CD4-positive, alpha-beta memory T cell (primary cell): ENCODE data around the gene PTGDS. TPM values are rescaled to one million over a fixed set of nuclear protein-coding genes. Genes with fewer than 3 reads are reported as not detected.

Experiments
- CTCF ChIA-PET: fragments of 350-600 bp; sonication (Branson Sonifier 250); formaldehyde crosslinking; loops from one replicate; lab custom pipeline; 2021; ENCODE audit warnings: inconsistent platforms; ENCODE audit not compliant: partially characterized antibody; lab: Charles Lee
- POLR2A ChIA-PET: fragments of 350-600 bp; sonication (Branson Sonifier 250); formaldehyde crosslinking; loops from one replicate; lab custom pipeline; 2021; ENCODE audit not compliant: partially characterized antibody; lab: Charles Lee
- DNase-seq, 5 donors: peaks; one replicate each; pipeline versions ENCODE4 v3.0.0 to v3.0.0-alpha.2; 2020 to 2022; ENCODE audit warnings: mixed read lengths in 1 of 5
- H3K27ac ChIP-seq: one replicate; pipeline ENCODE4 v1.7.0; 2013; ENCODE audit warnings: low read depth, low read length
- H3K27me3 ChIP-seq: 2 replicates; pipeline ENCODE4 v1.7.0; 2013; ENCODE audit warnings: mild to moderate bottlenecking, low read length, moderate library complexity; ENCODE audit not compliant: insufficient read depth
- H3K36me3 ChIP-seq: 2 replicates; pipeline ENCODE4 v1.7.0; 2013; ENCODE audit warnings: mild to moderate bottlenecking, low read length, moderate library complexity; ENCODE audit not compliant: insufficient read depth
- H3K4me1 ChIP-seq: 2 replicates; pipeline ENCODE4 v1.7.0; 2013; ENCODE audit warnings: mild to moderate bottlenecking, low read length, moderate library complexity; ENCODE audit not compliant: insufficient read depth
- H3K4me3 ChIP-seq, 2 donors: one replicate each; pipeline ENCODE4 v1.7.0; 2013; ENCODE audit warnings: low read length in 2 of 2, mild to moderate bottlenecking in 1 of 2
- H3K9me3 ChIP-seq, 2 donors: one replicate each; pipeline ENCODE4 v1.7.0; 2013; ENCODE audit warnings: low read length in 2 of 2, control low read depth in 1 of 2; ENCODE audit not compliant: control insufficient read depth in 1 of 2
- H3K27ac Mint-ChIP-seq, 7 donors: one replicate each; pipeline ENCODE4 v1.8.0; 2020 to 2021; ENCODE audit warnings: mixed read lengths in 7 of 7, mild to moderate bottlenecking in 6 of 7, inconsistent platforms in 3 of 7, moderate library complexity in 3 of 7
- H3K27me3 Mint-ChIP-seq, 2 donors: one replicate each; pipeline ENCODE4 v1.8.0; 2020 to 2021; ENCODE audit warnings: mixed read lengths in 2 of 2
- H3K36me3 Mint-ChIP-seq, 2 donors: one replicate each; pipeline ENCODE4 v1.8.0; 2020 to 2021; ENCODE audit warnings: mixed read lengths in 2 of 2, inconsistent platforms in 1 of 2, mild to moderate bottlenecking in 1 of 2
- H3K4me1 Mint-ChIP-seq, 4 donors: one replicate each; pipeline ENCODE4 v1.8.0; 2020 to 2021; ENCODE audit warnings: mixed read lengths in 4 of 4, mild to moderate bottlenecking in 1 of 4
- H3K4me3 Mint-ChIP-seq, 8 donors: one replicate each; pipeline ENCODE4 v1.8.0; 2020 to 2021; ENCODE audit warnings: mixed read lengths in 8 of 8, mild to moderate bottlenecking in 7 of 8, moderate library complexity in 6 of 8, inconsistent platforms in 3 of 8
- H3K9me3 Mint-ChIP-seq, 8 donors: one replicate each; pipeline ENCODE4 v1.8.0; 2020 to 2021; ENCODE audit warnings: mixed read lengths in 8 of 8, mild to moderate bottlenecking in 5 of 8, inconsistent platforms in 3 of 8, moderate library complexity in 1 of 8
- intact Hi-C: fragments of 100-400 bp; cut with micrococcal nuclease; formaldehyde crosslinking; loops from one replicate; pipeline ENCODE4 v1.15.1; 2023
- polyA plus RNA-seq, 2 donors: library from polyadenylated mRNA; unstranded; fragments of 300-500 nt; fragmentation: Illumina TruSeq; gene quantifications; one replicate each; pipeline ENCODE4 v1.2.3, GENCODE V29; 2021
- total RNA-seq, 2 experiments: library from RNA; stranded (reverse); gene quantifications; one replicate each; pipeline ENCODE4 v1.2.3, GENCODE V29; 2021

The PTGDS gene
- total and polyA plus RNA-seq, 4 experiments from 2014 or later = 1.7 to 5.1 (median 4.3) TPM

- CTCF ChIA-PET = interaction anchor here (0.9 to 1.0 kb wide), 2 partner anchors 9 to 46 kb away, joined by 3 read pairs; partner anchors contain the start of gene ABCA2
- no peak within 1 kb of the TSS for H3K27ac ChIP-seq
- H3K4me1 Mint-ChIP-seq = peaks cover 3 to 8% (median 5%) of the 10 kb centered on the region in 4 donors
- peak within 1 kb of the TSS in 1 of 7 donors; percentile 14 for H3K27ac Mint-ChIP-seq
- peaks cover 4% of the 10 kb centered on the region for H3K4me1 ChIP-seq
- H3K27me3 Mint-ChIP-seq = peaks cover 6 to 9% of the 10 kb centered on the region in 2 donors
- no peaks in the 10 kb centered on the region for H3K9me3 Mint-ChIP-seq
- POLR2A ChIA-PET = interaction anchor here (1.0 to 6.3 kb wide), 3 partner anchors 12 to 38 kb away, joined by 4 to 57 read pairs (median 4); partner anchors contain the start of genes CLIC3, FBXW5 and PAXX
- H3K4me3 Mint-ChIP-seq = peak within 1 kb of the TSS in 2 of 8 donors; percentile 32 to 47
- H3K9me3 ChIP-seq = no peaks in the 10 kb centered on the region
- intact Hi-C loops = no loop called here
- no peaks in the 10 kb centered on the region for H3K36me3 ChIP-seq
- H3K27me3 ChIP-seq = peaks cover 5% of the 10 kb centered on the region
- DNase-seq = no peak
- H3K36me3 Mint-ChIP-seq = no peaks in the 10 kb centered on the region
- no peak within 1 kb of the TSS for H3K4me3 ChIP-seq
Measured at GRCh38 chr9:136982232-136983051, 5.1 kb downstream of the PTGDS start, which contains the start of gene LCNL1. LCNL1 (plus strand) TSS chr9:136982993; CDS start chr9:136983587, 594 bp downstream.

GRCh38 chr9:136983167-136983566 is 5.9 kb downstream of the PTGDS start:
- Histone ChIP-seq H3K36me3 (no peaks in the 10 kb centered on the region), H3K27ac (no peak overlapping the region), H3K4me1 (no peaks in the 10 kb centered on the region), H3K4me3 (no peak overlapping the region), H3K9me3 (no peaks in the 10 kb centered on the region), H3K27me3 (peaks cover 5% of the 10 kb centered on the region)
- H3K9me3 Mint-ChIP-seq = no peaks in the 10 kb centered on the region
- no peaks in the 10 kb centered on the region for H3K36me3 Mint-ChIP-seq
- no peak for DNase-seq
- POLR2A ChIA-PET = interaction anchor here (6.3 kb wide), 1 partner anchor 11 kb away, joined by 57 read pairs; the partner anchor contains the start of genes CLIC3 and PAXX
- intact Hi-C loops = no loop called here
- peak overlapping the region in 1 of 8 donors; percentile 20 for H3K4me3 Mint-ChIP-seq
- H3K27me3 Mint-ChIP-seq = peaks cover 6 to 13% of the 10 kb centered on the region in 2 donors
- H3K4me1 Mint-ChIP-seq = peaks cover 3 to 8% (median 5%) of the 10 kb centered on the region in 4 donors
- CTCF ChIA-PET = no interaction called here
- H3K27ac Mint-ChIP-seq = no peak overlapping the region

GRCh38 chr9:136983656-136984314 is 6.5 kb downstream of the PTGDS start:
- H3K27me3 ChIP-seq = peaks cover 5% of the 10 kb centered on the region
- intact Hi-C loops = no loop called here
- POLR2A ChIA-PET = interaction anchor here (6.3 kb wide), 1 partner anchor 10 kb away, joined by 57 read pairs; the partner anchor contains the start of genes CLIC3 and PAXX
- H3K27me3 Mint-ChIP-seq = peaks cover 6 to 13% of the 10 kb centered on the region in 2 donors
- H3K36me3 Mint-ChIP-seq = no peaks in the 10 kb centered on the region
- H3K9me3 ChIP-seq = no peaks in the 10 kb centered on the region
- no peaks in the 10 kb centered on the region for H3K9me3 Mint-ChIP-seq
- peak overlapping the region in 4 of 8 donors; percentile 8 to 47 (median 27) for H3K4me3 Mint-ChIP-seq
- no peak overlapping the region for H3K4me3 ChIP-seq
- no peak overlapping the region for H3K27ac ChIP-seq
- CTCF ChIA-PET = no interaction called here
- H3K27ac Mint-ChIP-seq = peak overlapping the region in 1 of 7 donors; percentile 14
- no peaks in the 10 kb centered on the region for H3K4me1 ChIP-seq
- no peak for DNase-seq
- no peaks in the 10 kb centered on the region for H3K36me3 ChIP-seq
- peaks cover 3 to 8% (median 5%) of the 10 kb centered on the region in 4 donors for H3K4me1 Mint-ChIP-seq

GRCh38 chr9:136984464-136985026 is 7.2 kb downstream of the PTGDS start:
- Mint-ChIP-seq H3K4me1 (peaks cover 3 to 8% (median 5%) of the 10 kb centered on the region in 4 donors), H3K36me3 (no peaks in the 10 kb centered on the region), H3K27me3 (peaks cover 6 to 13% of the 10 kb centered on the region in 2 donors), H3K27ac (no peak overlapping the region), H3K4me3 (no peak overlapping the region), H3K9me3 (no peaks in the 10 kb centered on the region)
- no peak overlapping the region for H3K27ac ChIP-seq
- POLR2A ChIA-PET = interaction anchor here (0.6 to 1.4 kb wide), 5 partner anchors 9 to 35 kb away, joined by 3 to 6 read pairs (median 3); partner anchors contain the start of gene CLIC3
- H3K4me1 ChIP-seq = no peaks in the 10 kb centered on the region
- peaks cover 5% of the 10 kb centered on the region for H3K27me3 ChIP-seq
- DNase-seq = no peak
- intact Hi-C loops = no loop called here
- no peaks in the 10 kb centered on the region for H3K36me3 ChIP-seq
- CTCF ChIA-PET = interaction anchor here (0.8 to 1.0 kb wide), 2 partner anchors 12 to 16 kb away, joined by 3 to 4 read pairs; partner anchors contain the start of gene CLIC3
- H3K9me3 ChIP-seq = no peaks in the 10 kb centered on the region
- H3K4me3 ChIP-seq = no peak overlapping the region

- no peak overlapping the region for H3K4me3 ChIP-seq
- H3K4me1 ChIP-seq = no peaks in the 10 kb centered on the region
- no peaks in the 10 kb centered on the region for H3K9me3 ChIP-seq
- POLR2A ChIA-PET = interaction anchor here (0.6 to 1.4 kb wide), 5 partner anchors 10 to 35 kb away, joined by 3 to 6 read pairs (median 3); partner anchors contain the start of gene CLIC3
- Mint-ChIP-seq H3K4me3 (no peak overlapping the region), H3K36me3 (no peaks in the 10 kb centered on the region), H3K27ac (no peak overlapping the region), H3K27me3 (peaks cover 6 to 14% of the 10 kb centered on the region in 2 donors), H3K9me3 (no peaks in the 10 kb centered on the region), H3K4me1 (peaks cover 3 to 8% (median 5%) of the 10 kb centered on the region in 4 donors)
- intact Hi-C loops = no loop called here
- CTCF ChIA-PET = interaction anchor here (0.8 to 1.0 kb wide), 2 partner anchors 11 to 16 kb away, joined by 3 to 4 read pairs; partner anchors contain the start of gene CLIC3
- DNase-seq = no peak
- H3K36me3 ChIP-seq = no peaks in the 10 kb centered on the region
- no peak overlapping the region for H3K27ac ChIP-seq
- H3K27me3 ChIP-seq = peaks cover 5% of the 10 kb centered on the region
Measured at GRCh38 chr9:136985027-136985602, 7.8 kb downstream of the PTGDS start.

GRCh38 chr9:136985853-136986252 is 8.5 kb downstream of the PTGDS start:
- Histone ChIP-seq H3K4me1 (peaks cover 2% of the 10 kb centered on the region), H3K4me3 (no peak overlapping the region), H3K9me3 (no peaks in the 10 kb centered on the region), H3K27ac (no peak overlapping the region), H3K27me3 (peaks cover 5% of the 10 kb centered on the region), H3K36me3 (no peaks in the 10 kb centered on the region)
- intact Hi-C loops = no loop called here
- CTCF ChIA-PET = interaction anchor here (1.0 kb wide), 1 partner anchor 11 kb away, joined by 3 read pairs; no protein-coding TSS in a partner anchor
- Mint-ChIP-seq H3K4me3 (no peak overlapping the region), H3K36me3 (no peaks in the 10 kb centered on the region), H3K4me1 (peaks cover 3 to 12% (median 7%) of the 10 kb centered on the region in 4 donors), H3K9me3 (no peaks in the 10 kb centered on the region), H3K27ac (no peak overlapping the region), H3K27me3 (peaks cover 6 to 14% of the 10 kb centered on the region in 2 donors)
- DNase-seq = no peak
- POLR2A ChIA-PET = interaction anchor here (1.4 kb wide), 2 partner anchors 10 to 36 kb away, joined by 3 to 6 read pairs; partner anchors contain the start of gene CLIC3
